BE2C (cell line): ENCODE data around the gene PLCL1.

Experiments
- DNase-seq: peaks from one replicate; pipeline ENCODE4 v3.0.0-alpha.2; 2020
- H3K27me3 ChIP-seq: fragments of 250-450 bp; sonication (Bioruptor Pico); 2 replicates; pipeline ENCODE4 v1.5.1; 2020; ENCODE audit warnings: mild to moderate bottlenecking
- H3K36me3 ChIP-seq: fragments of 250-450 bp; sonication (Bioruptor Pico); 2 replicates; pipeline ENCODE4 v1.5.1; 2020; ENCODE audit warnings: mild to moderate bottlenecking
- H3K4me1 ChIP-seq: fragments of 250-450 bp; sonication (Bioruptor Pico); 2 replicates; pipeline ENCODE4 v1.5.1; 2020
- H3K4me3 ChIP-seq: 2 replicates; pipeline ENCODE4 v1.5.1; 2011; ENCODE audit warnings: low read depth, low read length
- H3K9me3 ChIP-seq: fragments of 250-450 bp; sonication (Bioruptor Pico); 2 replicates; pipeline ENCODE4 v1.5.1; 2020
- TF ChIP-seq, protein P1 (sequence below): IDR thresholded peaks from 2 replicates; pipeline ENCODE4 v1.5.1; 2012; ENCODE audit warnings: mild to moderate bottlenecking, low read depth, low read length

The PLCL1 gene

DNA sequence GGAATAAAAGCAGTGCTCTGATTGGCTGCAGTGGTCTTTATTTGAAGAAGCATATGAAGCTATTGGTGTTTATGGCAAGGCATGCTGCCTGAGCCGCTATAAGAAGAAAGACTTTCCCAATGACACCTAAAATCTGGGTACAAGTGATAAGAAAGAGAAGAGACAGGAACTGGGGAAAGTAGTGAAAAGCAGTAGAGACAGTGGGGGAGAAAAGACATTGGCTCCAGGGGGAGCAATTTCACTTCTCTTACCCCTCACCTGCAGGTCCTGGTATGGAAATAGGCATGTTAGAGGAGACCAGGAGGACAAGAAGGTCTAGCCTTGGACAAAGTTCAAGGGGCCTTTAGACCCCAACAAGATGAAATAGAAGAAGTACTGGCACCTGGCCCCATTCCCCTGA, 47.1 kb downstream of the PLCL1 start:
- no peak for DNase-seq
- Histone ChIP-seq H3K4me1 (peaks cover 6% of the 10 kb centered on the region), H3K27me3 (no peaks in the 10 kb centered on the region), H3K36me3 (no peaks in the 10 kb centered on the region), H3K9me3 (no peaks in the 10 kb centered on the region), H3K4me3 (no peak overlapping the region)
- TF ChIP-seq, protein P1, sequence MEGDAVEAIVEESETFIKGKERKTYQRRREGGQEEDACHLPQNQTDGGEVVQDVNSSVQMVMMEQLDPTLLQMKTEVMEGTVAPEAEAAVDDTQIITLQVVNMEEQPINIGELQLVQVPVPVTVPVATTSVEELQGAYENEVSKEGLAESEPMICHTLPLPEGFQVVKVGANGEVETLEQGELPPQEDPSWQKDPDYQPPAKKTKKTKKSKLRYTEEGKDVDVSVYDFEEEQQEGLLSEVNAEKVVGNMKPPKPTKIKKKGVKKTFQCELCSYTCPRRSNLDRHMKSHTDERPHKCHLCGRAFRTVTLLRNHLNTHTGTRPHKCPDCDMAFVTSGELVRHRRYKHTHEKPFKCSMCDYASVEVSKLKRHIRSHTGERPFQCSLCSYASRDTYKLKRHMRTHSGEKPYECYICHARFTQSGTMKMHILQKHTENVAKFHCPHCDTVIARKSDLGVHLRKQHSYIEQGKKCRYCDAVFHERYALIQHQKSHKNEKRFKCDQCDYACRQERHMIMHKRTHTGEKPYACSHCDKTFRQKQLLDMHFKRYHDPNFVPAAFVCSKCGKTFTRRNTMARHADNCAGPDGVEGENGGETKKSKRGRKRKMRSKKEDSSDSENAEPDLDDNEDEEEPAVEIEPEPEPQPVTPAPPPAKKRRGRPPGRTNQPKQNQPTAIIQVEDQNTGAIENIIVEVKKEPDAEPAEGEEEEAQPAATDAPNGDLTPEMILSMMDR = peak; percentile 27; the same call in 1 of the 2 replicates

DNA sequence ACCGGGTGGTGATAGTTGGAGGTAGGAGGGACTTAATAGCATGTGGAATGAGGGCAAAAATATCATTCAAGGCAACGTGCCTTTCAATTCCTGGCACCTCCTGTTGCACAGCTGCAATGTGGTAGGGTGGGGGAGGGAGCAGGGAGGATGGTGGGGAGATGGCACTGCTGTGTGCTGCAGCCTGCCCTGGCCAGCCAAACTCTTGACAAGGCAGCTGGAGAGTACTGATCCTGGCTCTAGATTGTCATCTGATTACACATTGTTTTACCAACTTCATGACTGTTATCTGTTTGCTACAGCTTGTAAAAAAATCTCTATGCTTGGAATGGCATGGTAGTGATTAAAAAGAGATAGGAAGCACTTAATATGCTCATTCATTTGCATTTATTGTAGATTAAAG, 47.7 kb downstream of the PLCL1 start:
- Histone ChIP-seq H3K27me3 (no peaks in the 10 kb centered on the region), H3K9me3 (no peaks in the 10 kb centered on the region), H3K4me1 (no peaks in the 10 kb centered on the region; the same call in 1 of the 2 replicates), H3K36me3 (no peaks in the 10 kb centered on the region), H3K4me3 (no peak overlapping the region)
- TF ChIP-seq, protein P1 = no peak
- DNase-seq = peak; percentile 15

DNA sequence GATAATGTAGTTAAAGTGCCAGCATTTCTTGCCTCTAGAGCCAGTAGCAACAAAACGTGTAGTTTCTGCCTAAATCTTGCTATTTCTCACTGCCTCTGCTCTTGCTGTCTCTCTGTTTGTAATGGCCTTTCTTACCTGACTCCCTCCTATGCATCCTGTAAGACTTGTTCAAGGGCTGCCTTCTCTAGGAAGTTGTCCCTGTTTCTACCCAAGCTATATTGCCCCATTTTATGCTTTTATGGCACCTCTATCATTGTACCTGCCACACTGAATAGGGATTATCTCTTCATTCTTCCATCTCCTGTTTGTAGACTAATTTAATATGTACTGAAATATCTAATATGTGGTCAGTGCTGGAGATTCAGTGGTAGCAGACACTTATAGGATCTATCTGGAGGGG, 49.2 kb downstream of the PLCL1 start:
- H3K9me3 ChIP-seq = no peaks in the 10 kb centered on the region
- no peak for DNase-seq
- no peaks in the 10 kb centered on the region for H3K36me3 ChIP-seq
- H3K27me3 ChIP-seq = no peaks in the 10 kb centered on the region
- no peak overlapping the region for H3K4me3 ChIP-seq
- TF ChIP-seq, protein P1 = no peak
- H3K4me1 ChIP-seq = no peaks in the 10 kb centered on the region; the same call in 1 of the 2 replicates

DNA sequence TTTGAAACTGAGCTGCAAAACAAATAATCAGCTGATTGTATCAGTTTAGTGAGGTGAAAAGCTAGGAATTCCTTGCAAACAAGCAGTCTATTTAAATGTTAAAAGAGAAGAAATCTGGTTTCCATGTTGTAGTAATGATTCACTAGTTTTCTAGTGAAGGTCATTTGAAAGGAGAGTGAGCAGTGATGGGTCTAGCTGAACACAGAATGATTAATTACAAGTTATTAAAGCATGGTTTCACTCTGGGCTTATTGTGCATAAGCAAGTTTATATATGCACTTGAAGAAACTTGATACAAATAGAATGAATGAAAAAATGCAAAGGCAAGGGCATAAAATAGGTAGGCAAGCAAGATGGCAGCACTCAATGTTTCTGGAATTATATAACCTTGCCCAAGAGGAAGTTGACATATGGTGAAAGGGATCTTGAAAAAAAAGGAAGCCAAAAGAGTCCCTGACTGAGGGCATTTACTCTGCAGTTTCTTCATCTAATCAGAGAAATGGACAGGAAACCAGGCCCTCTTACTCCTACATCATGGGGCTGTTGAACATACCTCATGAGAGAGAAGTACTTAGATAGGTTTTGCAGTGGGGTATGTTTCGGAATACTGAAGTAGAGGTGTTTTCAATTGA, 53.2 kb downstream of the PLCL1 start:
- no peak for DNase-seq
- Histone ChIP-seq H3K9me3 (no peaks in the 10 kb centered on the region), H3K27me3 (no peaks in the 10 kb centered on the region), H3K4me3 (no peak overlapping the region), H3K36me3 (no peaks in the 10 kb centered on the region), H3K4me1 (no peaks in the 10 kb centered on the region)
- TF ChIP-seq, protein P1 = no peak

DNA sequence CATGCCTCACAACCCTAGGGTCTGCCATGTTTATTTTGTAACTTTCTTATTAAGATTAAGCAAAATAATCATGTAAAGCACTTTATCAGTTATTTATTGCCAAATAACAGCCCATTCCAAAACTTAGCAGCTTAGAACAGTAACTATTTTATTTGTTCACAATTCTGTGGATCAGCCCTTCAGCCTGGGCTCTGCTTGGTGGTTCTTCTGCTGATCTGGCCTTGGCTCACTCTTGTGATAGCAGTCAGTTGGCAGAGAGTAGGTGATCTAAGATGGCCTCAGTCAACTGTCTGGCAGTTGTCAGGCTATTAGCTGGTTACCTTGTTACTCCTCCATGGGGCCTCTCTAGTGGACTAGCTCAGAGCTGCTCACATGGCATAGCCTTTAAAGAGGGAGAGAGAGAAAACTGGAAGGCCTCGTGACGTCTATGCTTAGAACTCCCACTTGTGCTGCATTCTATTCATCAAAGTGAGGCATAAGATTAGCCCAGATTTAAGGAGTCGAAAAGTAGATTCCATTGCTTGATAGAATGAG, 54.3 kb downstream of the PLCL1 start:
- TF ChIP-seq, protein P1 = no peak

DNA sequence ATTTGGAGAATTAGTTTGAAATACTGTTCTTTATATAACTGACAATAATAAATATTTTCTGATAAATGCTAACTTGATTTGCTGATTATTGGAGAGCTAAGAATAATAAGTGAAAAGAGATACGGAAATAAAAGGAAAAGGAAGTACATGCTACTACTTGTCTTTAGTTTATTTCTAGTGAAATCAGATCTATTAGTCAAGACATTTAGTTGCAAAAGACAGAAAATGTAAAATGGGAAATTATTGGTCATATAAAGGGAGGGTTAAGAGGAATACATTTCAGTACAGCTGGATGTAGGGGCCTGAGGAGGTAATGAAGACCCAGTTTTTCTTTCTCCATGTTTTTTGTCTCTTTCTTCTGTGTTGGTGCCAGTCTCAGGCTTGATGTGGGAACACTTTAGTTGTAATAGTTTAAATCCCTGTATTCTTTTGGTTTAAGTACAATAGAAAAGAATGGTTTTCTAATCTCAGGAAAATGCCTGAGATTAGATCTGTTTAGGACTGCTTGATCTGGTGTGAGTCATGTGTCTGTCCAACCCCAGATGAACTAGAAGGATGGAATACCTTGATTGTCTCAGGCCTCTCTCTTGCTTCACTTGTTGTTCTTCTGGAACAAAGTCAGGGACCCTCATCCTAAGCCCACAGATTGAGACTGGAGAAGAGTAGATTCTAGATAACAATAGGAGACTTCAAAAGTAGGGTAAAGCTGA, 58.0 kb downstream of the PLCL1 start:
- TF ChIP-seq, protein P1 = no peak
- no peak for DNase-seq

More for the DNA sequence above, 54.3 kb downstream of the PLCL1 start:
- DNase-seq = no peak
- Histone ChIP-seq H3K27me3 (no peaks in the 10 kb centered on the region), H3K9me3 (no peaks in the 10 kb centered on the region), H3K4me1 (no peaks in the 10 kb centered on the region), H3K4me3 (no peak overlapping the region), H3K36me3 (no peaks in the 10 kb centered on the region)

More for the DNA sequence above, 58.0 kb downstream of the PLCL1 start:
- Histone ChIP-seq H3K9me3 (no peaks in the 10 kb centered on the region), H3K4me3 (no peak overlapping the region), H3K4me1 (no peaks in the 10 kb centered on the region; the same call in 1 of the 2 replicates), H3K36me3 (no peaks in the 10 kb centered on the region), H3K27me3 (no peaks in the 10 kb centered on the region)
